ENCODE data around the gene CEP57L1.
"Not testable (repeated sequence)": the region's sequence is repeated elsewhere in the genome, so short reads cannot be mapped to it uniquely, and the experiment has no call there.

CEP57L1 gene

DNA sequence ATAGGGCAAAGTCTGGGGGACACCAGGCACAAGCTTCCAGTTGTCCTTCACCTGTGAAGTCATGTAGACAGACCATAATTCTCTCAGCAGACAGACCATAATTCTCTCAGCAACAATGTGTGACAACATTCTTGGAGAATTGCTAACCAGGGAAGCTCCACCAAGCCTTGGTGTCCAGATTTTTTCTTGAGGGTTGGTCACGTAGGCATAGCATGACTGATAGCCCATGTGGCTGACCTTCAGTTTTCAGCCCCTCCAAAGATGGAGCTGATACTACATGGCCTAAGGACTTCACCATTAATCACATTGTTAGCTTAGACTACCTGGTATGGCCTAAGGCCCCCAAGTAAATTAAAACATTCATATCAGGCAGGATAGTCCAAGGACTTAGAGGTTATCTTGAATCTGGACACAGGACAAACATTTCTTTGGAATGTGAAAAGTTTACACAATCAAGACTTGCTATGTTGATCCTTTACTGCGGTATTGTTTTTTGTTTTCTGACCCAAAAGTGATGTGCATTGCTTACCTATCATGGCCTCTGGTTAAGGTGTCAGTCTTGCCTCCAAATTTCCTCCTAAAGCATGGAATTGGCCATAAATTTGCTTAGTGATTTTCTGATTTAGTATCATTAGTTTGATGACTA lies 76.9 kb downstream of the CEP57L1 start:
- DNase-seq (ENCODE audit: low read depth) = no peak

DNA sequence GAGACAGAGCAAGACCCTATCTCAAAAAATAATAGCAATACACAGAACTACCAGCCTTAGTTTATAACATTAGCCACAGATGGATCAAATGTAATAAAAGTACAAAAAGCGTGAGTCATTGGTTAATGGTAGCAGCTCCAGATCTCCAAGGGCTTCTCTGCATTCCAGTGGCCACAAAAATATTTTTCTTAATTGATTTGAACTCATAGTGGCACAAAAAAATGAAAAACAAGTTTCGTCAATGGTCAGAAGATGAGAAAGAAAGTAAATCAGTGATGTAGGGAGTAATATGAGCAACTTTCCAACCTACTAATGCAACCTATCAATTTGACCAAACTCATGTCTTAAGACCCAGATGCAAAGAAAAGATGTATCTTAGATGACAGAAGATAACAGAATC lies 79.6 kb downstream of the CEP57L1 start:
- DNase-seq (ENCODE audit: low read depth) = no peak

DNA sequence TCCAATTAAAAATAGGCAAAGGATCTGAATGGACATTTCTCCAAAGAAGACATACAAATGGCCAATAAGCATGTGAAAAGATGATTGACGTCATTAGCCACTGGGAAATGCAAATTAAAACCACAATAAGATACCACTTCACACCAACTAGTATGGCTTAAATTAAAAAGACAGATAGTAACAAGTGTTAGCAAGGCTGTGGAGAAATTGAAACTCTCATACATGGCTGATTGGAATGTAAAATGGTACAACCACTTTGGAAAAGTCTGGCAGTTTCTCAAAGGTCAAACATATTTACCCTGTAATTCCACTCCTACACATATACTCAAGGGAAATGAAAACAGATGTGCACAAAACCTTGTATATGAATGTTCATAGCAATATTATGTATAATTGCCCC lies 83.6 kb downstream of the CEP57L1 start:
- no peak for DNase-seq (ENCODE audit: low read depth)

GRCh38 chr6:109179507-109179906 lies 84.2 kb downstream of the CEP57L1 start:
- no peak for DNase-seq (ENCODE audit: low read depth)

GRCh38 chr6:109182578-109182977 lies 87.3 kb downstream of the CEP57L1 start:
- DNase-seq (ENCODE audit: low read depth) = no peak

DNA sequence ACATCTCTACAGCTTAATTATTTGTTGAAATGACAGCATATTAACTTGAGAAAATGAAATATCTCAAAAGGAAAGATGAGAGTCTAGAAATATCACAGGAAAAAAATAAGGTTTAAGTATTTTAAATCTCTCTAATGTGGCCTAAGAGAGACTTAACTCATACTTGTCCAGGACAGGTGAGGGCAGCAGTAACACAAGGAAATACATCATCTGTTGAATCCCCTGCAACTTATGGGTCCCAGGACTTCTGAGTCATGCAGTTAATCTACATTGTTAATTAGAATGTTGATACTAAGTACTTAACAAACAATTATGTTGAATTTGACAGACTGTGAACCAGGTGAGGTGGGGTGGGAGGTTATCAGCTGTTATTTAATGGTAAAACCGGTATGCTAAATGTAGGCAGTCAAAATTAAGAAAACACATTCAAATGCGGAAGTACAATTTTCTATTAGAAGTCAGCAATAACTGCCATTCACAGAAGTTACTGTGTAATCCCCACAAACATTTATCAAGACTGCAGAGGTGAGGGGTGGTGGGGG lies 87.9 kb downstream of the CEP57L1 start:
- DNase-seq (ENCODE audit: low read depth) = no peak

GRCh38 chr6:109184638-109185037 lies 89.3 kb downstream of the CEP57L1 start:
- no peak for DNase-seq (ENCODE audit: low read depth)

- DNase-seq (ENCODE audit: low read depth) = no peak
These were observed 90.7 kb downstream of the CEP57L1 start for GRCh38 chr6:109186012-109186411.

- DNase-seq (ENCODE audit: low read depth) = peak; percentile 28
These were observed 92.2 kb downstream of the CEP57L1 start for GRCh38 chr6:109187399-109188114.

GRCh38 chr6:109188115-109188411 lies 92.8 kb downstream of the CEP57L1 start:
- no peak for DNase-seq (ENCODE audit: low read depth)

GRCh38 chr6:109191368-109191767 lies 96.1 kb downstream of the CEP57L1 start:
- DNase-seq (ENCODE audit: low read depth) = not testable (repeated sequence)

- no peak for DNase-seq (ENCODE audit: low read depth)
These were observed 97.6 kb downstream of the CEP57L1 start for GRCh38 chr6:109192865-109193264.

DNA sequence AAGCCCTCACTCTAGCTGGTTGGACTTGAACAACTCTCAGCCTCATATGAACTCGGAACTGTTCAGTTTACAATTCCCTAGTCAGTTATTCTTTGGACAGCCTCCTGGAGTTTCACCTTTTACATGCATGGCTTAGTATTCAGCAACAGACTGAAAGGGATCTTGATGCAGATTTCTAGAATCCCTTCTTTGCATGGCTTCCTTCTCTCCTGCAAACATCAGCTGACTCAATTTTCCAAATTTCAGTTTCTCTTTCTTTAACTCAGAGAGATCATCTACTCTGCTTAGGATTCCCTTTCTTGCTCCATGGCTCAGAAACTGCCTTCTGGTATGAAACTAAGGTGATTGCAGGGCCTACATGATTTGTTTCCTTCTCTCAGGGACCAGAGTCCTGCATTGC lies 99.6 kb downstream of the CEP57L1 start:
- no peak for DNase-seq (ENCODE audit: low read depth)

- no peak for DNase-seq (ENCODE audit: low read depth)
These were observed 101.8 kb downstream of the CEP57L1 start for GRCh38 chr6:109197061-109197460.

DNA sequence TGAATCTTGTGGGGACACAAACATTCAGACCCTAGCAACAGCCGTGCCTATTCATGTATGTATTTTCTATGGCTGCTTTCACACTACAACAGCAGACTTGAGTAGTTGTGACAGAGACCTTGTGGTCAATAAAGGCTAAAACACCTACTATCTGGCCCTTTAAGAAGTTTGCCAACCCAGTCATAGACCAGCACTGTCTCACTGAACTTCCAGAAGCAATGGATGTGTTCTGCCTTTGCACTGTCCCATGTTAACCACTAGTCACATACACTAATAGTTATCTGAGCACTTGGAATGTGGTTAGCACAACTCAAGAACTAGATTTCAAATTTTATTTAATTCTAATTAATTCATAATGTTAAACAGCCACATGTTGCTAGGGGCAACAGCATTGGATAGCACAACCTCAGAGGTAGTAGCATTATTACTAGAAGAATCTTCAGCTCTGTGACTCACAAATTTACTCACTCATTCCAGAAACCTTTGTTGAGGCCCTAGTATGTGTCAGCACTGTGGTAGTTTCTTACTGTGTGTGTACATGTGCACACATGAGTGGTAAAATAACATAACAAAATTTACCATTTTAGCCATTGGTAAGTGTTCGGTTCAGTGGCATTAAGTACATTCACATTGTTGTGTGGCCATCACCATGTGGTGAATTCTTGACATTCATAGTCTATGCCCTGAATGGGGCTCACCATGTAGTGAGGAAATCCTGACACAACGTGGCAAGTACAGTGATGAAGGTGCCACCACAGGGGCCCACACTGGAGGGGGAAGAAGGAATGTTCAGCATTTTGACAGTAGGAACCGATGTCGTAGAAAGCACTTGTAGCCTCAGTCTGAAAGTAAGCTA lies 107.3 kb downstream of the CEP57L1 start:
- DNase-seq (ENCODE audit: low read depth) = no peak

- DNase-seq (ENCODE audit: low read depth) = no peak
These were observed 109.2 kb downstream of the CEP57L1 start for GRCh38 chr6:109204511-109204910.

DNA sequence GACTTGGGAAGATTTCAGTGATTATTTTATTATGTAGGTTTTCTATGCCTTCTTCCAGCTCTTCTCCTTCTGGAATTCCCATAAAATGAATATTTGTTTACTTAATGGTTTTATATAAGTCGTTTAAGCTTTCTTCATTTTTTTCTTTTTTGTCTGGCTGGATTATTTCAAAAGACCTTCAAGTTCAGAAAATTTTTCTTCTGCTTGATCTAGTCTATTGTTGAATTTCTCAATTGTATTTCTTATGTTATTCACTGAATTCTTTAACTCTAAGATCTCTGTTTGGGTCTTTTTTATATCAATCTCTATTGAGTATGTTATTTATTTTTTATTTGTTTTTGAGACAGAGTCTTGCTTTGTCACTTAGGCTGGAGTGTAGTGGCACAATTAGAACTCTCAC lies 117.4 kb downstream of the CEP57L1 start:
- no peak for DNase-seq (ENCODE audit: low read depth)

Measured in activated T-helper 1 cell treated with Interleukin-2 at 50 U/mL for 16 hours (primary cell).